HCT116 (cell line): Measurements from ENCODE around the gene IL15RA. TPM values are rescaled to one million over a fixed set of nuclear protein-coding genes. Genes with fewer than 3 reads are reported as not detected.

Source experiments
- ATAC-seq: fragments of 200-7000 bp; cut with Tn5 transposase; 2 replicates; pipeline ENCODE4 v1.9.1; 2020; ENCODE audit warnings: mild to moderate bottlenecking, moderate library complexity
- BruUV-seq: library from RNA; stranded (reverse); fragments of 400-500 nt; replicated peaks from 2 replicates; lab custom pipeline; 2021; lab: Mats Ljungman, UMichigan
- CTCF ChIA-PET: fragments of 300-600 bp; sonication (Branson Sonifier 250); formaldehyde crosslinking; loops from one replicate; lab custom pipeline; 2021; ENCODE audit warnings: antibody characterized with exemption; lab: Charles Lee
- POLR2A ChIA-PET: fragments of 300-600, 350-600 bp; sonication (Branson Sonifier 250); formaldehyde crosslinking; loops from one replicate; lab custom pipeline; 2021; ENCODE audit warnings: antibody characterized with exemption; lab: Charles Lee
- RAD21 ChIA-PET, 2 experiments: fragments of 300-600 bp; sonication (Branson Sonifier 250); formaldehyde crosslinking; loops; one replicate each; lab custom pipeline; 2023; ENCODE audit warnings: low total read pairs in 2 of 2; ENCODE audit not compliant: uncharacterized antibody in 2 of 2, unreplicated experiment in 2 of 2, low non-redundant PET in 1 of 2; lab: Charles Lee
- DNase-seq: peaks from one replicate; pipeline ENCODE4 v3.0.0-alpha.2; 2010; ENCODE audit warnings: low read depth, low spot score
- H2AFZ ChIP-seq: fragments of 200-600 bp; shearing (Covaris generic), sonication (generic); 2 replicates; pipeline ENCODE4 v1.6.1; 2017; ENCODE audit warnings: low read depth, mixed run types, mixed read lengths, antibody characterized with exemption, low read length; ENCODE audit not compliant: poor library complexity, severe bottlenecking
- H3K27ac ChIP-seq: 2 replicates; pipeline ENCODE4 v1.5.1; 2012; ENCODE audit warnings: low read depth, low read length
- H3K27me3 ChIP-seq: fragments of 200-600 bp; sonication (generic); 2 replicates; pipeline ENCODE4 v1.6.1; 2016; ENCODE audit warnings: mixed run types, low read length, mixed read lengths; ENCODE audit not compliant: insufficient read depth
- H3K36me3 ChIP-seq, 2 experiments: fragments of 200-500 bp in 1 of 2; fragments of 200-600 bp in 1 of 2; sonication (Bioruptor generic) in 1 of 2; sonication (generic) in 1 of 2; 2 replicates each; pipeline versions ENCODE4 v1.5.1 to v1.6.1; 2014 to 2016; ENCODE audit warnings: low read length in 2 of 2, inconsistent platforms in 1 of 2, mixed read lengths in 1 of 2, mixed run types in 1 of 2; ENCODE audit not compliant: insufficient read depth in 2 of 2, control insufficient read depth in 1 of 2
- H3K4me1 ChIP-seq, 2 experiments: fragments of 200-600 bp in 1 of 2; sonication (generic) in 1 of 2; 2 replicates each; pipeline versions ENCODE4 v1.5.1 to v1.6.1; 2012 to 2017; ENCODE audit warnings: low read length in 2 of 2, inconsistent platforms in 1 of 2, mild to moderate bottlenecking in 1 of 2, mixed read lengths in 1 of 2, mixed run types in 1 of 2, moderate library complexity in 1 of 2; ENCODE audit not compliant: insufficient read depth in 2 of 2, control insufficient read depth in 1 of 2
- H3K4me2 ChIP-seq: fragments of 200-600 bp; sonication (generic); 2 replicates; pipeline ENCODE4 v1.6.1; 2017; ENCODE audit warnings: mixed run types, low read length, mixed read lengths
- H3K4me3 ChIP-seq, 2 experiments: fragments of 200-600 bp in 1 of 2; sonication (generic) in 1 of 2; replicated peaks in 1 of 2; 2 replicates each; pipeline ENCODE4 v1.5.1; 2011 to 2016; ENCODE audit warnings: low read length in 2 of 2, control low read depth in 1 of 2, low read depth in 1 of 2, mild to moderate bottlenecking in 1 of 2, mixed read lengths in 1 of 2, mixed run types in 1 of 2
- H3K79me2 ChIP-seq: fragments of 200-600 bp; sonication (generic); 2 replicates; pipeline ENCODE4 v1.6.1; 2017; ENCODE audit warnings: mild to moderate bottlenecking, mixed run types, low read length, moderate library complexity, mixed read lengths; ENCODE audit not compliant: insufficient read depth
- H3K9ac ChIP-seq: fragments of 200-600 bp; sonication (generic); 2 replicates; pipeline ENCODE4 v1.6.1; 2016; ENCODE audit warnings: low read length, mixed read lengths
- H3K9me2 ChIP-seq: fragments of 200-600 bp; sonication (generic), shearing (Covaris generic); 2 replicates; pipeline ENCODE4 v1.6.1; 2017; ENCODE audit warnings: mixed run types, mild to moderate bottlenecking, moderate library complexity; ENCODE audit not compliant: insufficient read depth
- H3K9me3 ChIP-seq, 2 experiments: fragments of 200-500 bp in 1 of 2; fragments of 200-600 bp in 1 of 2; sonication (Bioruptor generic) in 1 of 2; sonication (generic) in 1 of 2; 2 replicates each; pipeline ENCODE4 v1.6.1; 2014 to 2017; ENCODE audit warnings: low read length in 2 of 2, mixed read lengths in 2 of 2, inconsistent platforms in 1 of 2, low read depth in 1 of 2, mild to moderate bottlenecking in 1 of 2, mixed run types in 1 of 2, moderate library complexity in 1 of 2; ENCODE audit not compliant: control insufficient read depth in 1 of 2, insufficient read depth in 1 of 2
- H4K20me1 ChIP-seq: fragments of 200-600 bp; sonication (generic), shearing (Covaris generic); 2 replicates; pipeline ENCODE4 v1.6.1; 2017; ENCODE audit warnings: mixed run types, mild to moderate bottlenecking, moderate library complexity; ENCODE audit not compliant: insufficient read depth
- CEBPB ChIP-seq: IDR thresholded peaks from 2 replicates; pipeline ENCODE4 v1.6.1; 2012; ENCODE audit warnings: low read depth
- CTCF ChIP-seq, 3 experiments: fragments of 200-600 bp in 1 of 3; sonication (generic) in 1 of 3; IDR thresholded peaks in 2 of 3; conservative IDR thresholded peaks in 1 of 3; 2 replicates each; pipeline ENCODE4 v1.5.1; 2012 to 2017; ENCODE audit warnings: low read depth in 2 of 3, low read length in 2 of 3, antibody characterized with exemption in 1 of 3, borderline replicate concordance in 1 of 3, control low read depth in 1 of 3, mild to moderate bottlenecking in 1 of 3, mixed read lengths in 1 of 3, mixed run types in 1 of 3, moderate library complexity in 1 of 3; ENCODE audit not compliant: insufficient read depth in 1 of 3
- EGR1 ChIP-seq: IDR thresholded peaks from 2 replicates; pipeline ENCODE4 v1.6.1; 2012; ENCODE audit warnings: low read depth
- ELF1 ChIP-seq: IDR thresholded peaks from 2 replicates; pipeline ENCODE4 v1.6.1; 2012; ENCODE audit warnings: low read depth, borderline replicate concordance
- EZH2 ChIP-seq: fragments of 200-600 bp; sonication (generic); IDR thresholded peaks from 2 replicates; pipeline ENCODE4 v1.6.1; 2017; ENCODE audit warnings: antibody characterized with exemption, mixed run types
- JUND ChIP-seq: IDR thresholded peaks from 2 replicates; pipeline ENCODE4 v1.6.1; 2012
- POLR2A ChIP-seq: IDR thresholded peaks from 2 replicates; pipeline ENCODE4 v1.7.0; 2011; ENCODE audit warnings: borderline replicate concordance; ENCODE audit not compliant: insufficient read depth, insufficient read length; ENCODE audit errors: extremely low read depth
- POLR2AphosphoS5 ChIP-seq: IDR thresholded peaks from 2 replicates; pipeline ENCODE4 v1.6.1; 2011; ENCODE audit warnings: mild to moderate bottlenecking, low read depth, low read length, moderate library complexity
- RAD21 ChIP-seq: IDR thresholded peaks from 2 replicates; pipeline ENCODE4 v1.6.1; 2012; ENCODE audit warnings: low read depth, mild to moderate bottlenecking
- SIN3A ChIP-seq: IDR thresholded peaks from 2 replicates; pipeline ENCODE4 v1.6.1; 2012; ENCODE audit warnings: low read depth
- SP1 ChIP-seq: IDR thresholded peaks from 2 replicates; pipeline ENCODE4 v1.6.1; 2012; ENCODE audit warnings: low read depth
- SRF ChIP-seq: IDR thresholded peaks from 2 replicates; pipeline ENCODE4 v1.6.1; 2012; ENCODE audit warnings: low read depth
- YY1 ChIP-seq: IDR thresholded peaks from 2 replicates; pipeline ENCODE4 v1.6.1; 2011; ENCODE audit warnings: low read length, low read depth, moderate library complexity, mild to moderate bottlenecking; ENCODE audit not compliant: insufficient replicate concordance; ENCODE audit errors: extremely low read depth
- ZNF274 ChIP-seq: fragments of 200-500 bp; sonication (Bioruptor generic); IDR thresholded peaks from 2 replicates; pipeline ENCODE4 v1.6.1; 2014; ENCODE audit warnings: mild to moderate bottlenecking, low read depth, low read length, inconsistent platforms
- intact Hi-C: fragments of 100-400 bp; cut with micrococcal nuclease; formaldehyde crosslinking; loops from 2 replicates; pipeline ENCODE4 v1.10.0; 2022
- total RNA-seq: library from RNA; stranded (reverse); gene quantifications from one replicate; pipeline ENCODE4 v1.2.1, GENCODE V29; 2021; ENCODE audit not compliant: unreplicated experiment
- TF ChIP-seq, protein P1 (sequence below): IDR thresholded peaks from 2 replicates; pipeline ENCODE4 v1.6.1; 2012

IL15RA gene
- total RNA-seq, 1 experiment from 2014 or later = 10.5 TPM

GRCh38 chr10:6012121-6012905 lies 35.0 kb upstream of the IL15RA start:
- BruUV-seq = no TSS peak
- no peaks in the 10 kb centered on the region for H3K9me2 ChIP-seq
- no peak overlapping the region for H3K27ac ChIP-seq
- H3K27me3 ChIP-seq = no peaks in the 10 kb centered on the region
- no peaks in the 10 kb centered on the region for H3K79me2 ChIP-seq
- no peak overlapping the region for H3K9ac ChIP-seq
- no peak for ATAC-seq
- intact Hi-C loops = loop anchor here (10.0 kb wide), 1 partner anchor 68 kb away; no protein-coding TSS in a partner anchor
- H2AFZ ChIP-seq = no peak overlapping the region
- RAD21 ChIA-PET = no interaction called here
- no peaks in the 10 kb centered on the region for H4K20me1 ChIP-seq
- DNase-seq = no peak
- no peak overlapping the region for H3K4me2 ChIP-seq
- no peak overlapping the region for H3K4me3 ChIP-seq
- TF ChIP-seq POLR2A (no peak), ZNF274 (no peak), SP1 (no peak), ELF1 (no peak), RAD21 (no peak), EGR1 (no peak), EZH2 (no peak)
- TF ChIP-seq, protein P1, sequence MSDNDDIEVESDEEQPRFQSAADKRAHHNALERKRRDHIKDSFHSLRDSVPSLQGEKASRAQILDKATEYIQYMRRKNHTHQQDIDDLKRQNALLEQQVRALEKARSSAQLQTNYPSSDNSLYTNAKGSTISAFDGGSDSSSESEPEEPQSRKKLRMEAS = no peak
- TF ChIP-seq, all 23 proteins: peak for 0
- ChIA-PET CTCF (interaction anchor here (3.0 kb wide), 1 partner anchor 389 kb away, joined by 17 read pairs; no protein-coding TSS in a partner anchor), POLR2A (no interaction called here)
- H3K9me3 ChIP-seq = no peaks in the 10 kb centered on the region
- 0 out of 4 replicates have a peak, but pooled peaks cover 0 to 2% of the 10 kb centered on the region in 2 experiments for H3K4me1 ChIP-seq
- no peaks in the 10 kb centered on the region for H3K36me3 ChIP-seq

DNA sequence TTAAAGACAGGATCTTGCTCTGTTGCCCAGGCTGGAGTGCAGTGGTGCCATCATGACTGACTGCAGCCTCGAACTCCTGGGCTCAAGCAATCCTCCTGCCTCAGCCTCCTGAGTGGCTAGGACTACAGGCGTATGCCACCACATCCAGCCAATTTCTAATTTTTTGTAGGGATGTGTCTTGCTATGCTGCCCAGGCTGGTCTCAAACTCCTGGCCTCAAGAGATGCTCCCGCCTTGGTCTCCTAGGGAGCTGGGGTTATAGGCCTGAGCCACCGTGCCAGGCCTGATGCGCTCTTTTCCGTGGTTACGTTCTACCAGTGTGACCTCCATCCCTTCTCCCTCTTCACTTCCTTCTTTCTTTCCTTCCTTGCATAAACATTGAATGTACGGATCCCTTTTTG lies 34.2 kb upstream of the IL15RA start:
- POLR2A ChIA-PET = no interaction called here
- H3K27ac ChIP-seq = no peak overlapping the region
- DNase-seq = no peak
- no peak overlapping the region for H3K4me2 ChIP-seq
- intact Hi-C loops = loop anchor here (10.0 kb wide), 1 partner anchor 67 kb away; no protein-coding TSS in a partner anchor
- no peak overlapping the region for H2AFZ ChIP-seq
- H3K79me2 ChIP-seq = no peaks in the 10 kb centered on the region
- BruUV-seq = no TSS peak
- H3K36me3 ChIP-seq = no peaks in the 10 kb centered on the region
- H3K9me2 ChIP-seq = no peaks in the 10 kb centered on the region
- TF ChIP-seq SRF (no peak), YY1 (no peak), POLR2AphosphoS5 (no peak), SP1 (no peak), CTCF (IDR thresholded peaks at IDR 0.05 in 2 of 3, conservative IDR thresholded peaks at IDR 0.05 in 1 of 3; ENCODE audit: borderline replicate concordance in 1 of 3, insufficient read depth in 1 of 3, low read depth in 2 of 3, low read length in 2 of 3) (no peak), SIN3A (no peak), POLR2A (no peak), EZH2 (no peak), CEBPB (no peak), EGR1 (no peak), ZNF274 (no peak), ELF1 (no peak), JUND (no peak)
- TF ChIP-seq, protein P1 = no peak
- TF ChIP-seq, all 23 proteins: peak for 0
- no peak overlapping the region for H3K9ac ChIP-seq
- H3K4me1 ChIP-seq = 0 out of 4 replicates have a peak, but pooled peaks cover 0 to 2% of the 10 kb centered on the region in 2 experiments
- no peak for ATAC-seq
- no peaks in the 10 kb centered on the region for H3K27me3 ChIP-seq
- H3K9me3 ChIP-seq = no peaks in the 10 kb centered on the region
- H3K4me3 ChIP-seq = no peak overlapping the region
- H4K20me1 ChIP-seq = no peaks in the 10 kb centered on the region
- CTCF ChIA-PET = no interaction called here
- RAD21 ChIA-PET = no interaction called here
